Effector memory CD4-positive, alpha-beta T cell (primary cell): ENCODE data around the gene WDR81.
A peak's percentile ranks its signal among the peaks of the same experiment; 100 is the strongest.

ENCODE experiments used
- DNase-seq, 3 donors: peaks; one replicate each; pipeline ENCODE4 v3.0.0-alpha.2; 2020
- H3K27ac ChIP-seq: 2 replicates; pipeline ENCODE4 v1.7.0; 2013; ENCODE audit warnings: mild to moderate bottlenecking, low read length, moderate library complexity; ENCODE audit not compliant: insufficient read depth, poor library complexity, severe bottlenecking
- H3K27me3 ChIP-seq: replicated peaks from 2 replicates; pipeline ENCODE4 v1.7.0; 2013; ENCODE audit warnings: mild to moderate bottlenecking, low read length; ENCODE audit not compliant: insufficient read depth, control insufficient read depth, poor library complexity, severe bottlenecking
- H3K36me3 ChIP-seq: 2 replicates; pipeline ENCODE4 v1.7.0; 2013; ENCODE audit warnings: mild to moderate bottlenecking, low read length, moderate library complexity; ENCODE audit not compliant: control insufficient read depth, insufficient read depth
- H3K4me1 ChIP-seq: 2 replicates; pipeline ENCODE4 v1.7.0; 2013; ENCODE audit warnings: low read length, mild to moderate bottlenecking; ENCODE audit not compliant: control insufficient read depth, insufficient read depth, poor library complexity, severe bottlenecking
- H3K4me3 ChIP-seq: 2 replicates; pipeline ENCODE4 v1.7.0; 2013; ENCODE audit warnings: low read length, low read depth, mild to moderate bottlenecking; ENCODE audit not compliant: insufficient read depth, poor library complexity, severe bottlenecking
- H3K9me3 ChIP-seq: 2 replicates; pipeline ENCODE4 v1.7.0; 2013; ENCODE audit warnings: mild to moderate bottlenecking, low read length, moderate library complexity; ENCODE audit not compliant: control insufficient read depth

The WDR81 gene

DNA sequence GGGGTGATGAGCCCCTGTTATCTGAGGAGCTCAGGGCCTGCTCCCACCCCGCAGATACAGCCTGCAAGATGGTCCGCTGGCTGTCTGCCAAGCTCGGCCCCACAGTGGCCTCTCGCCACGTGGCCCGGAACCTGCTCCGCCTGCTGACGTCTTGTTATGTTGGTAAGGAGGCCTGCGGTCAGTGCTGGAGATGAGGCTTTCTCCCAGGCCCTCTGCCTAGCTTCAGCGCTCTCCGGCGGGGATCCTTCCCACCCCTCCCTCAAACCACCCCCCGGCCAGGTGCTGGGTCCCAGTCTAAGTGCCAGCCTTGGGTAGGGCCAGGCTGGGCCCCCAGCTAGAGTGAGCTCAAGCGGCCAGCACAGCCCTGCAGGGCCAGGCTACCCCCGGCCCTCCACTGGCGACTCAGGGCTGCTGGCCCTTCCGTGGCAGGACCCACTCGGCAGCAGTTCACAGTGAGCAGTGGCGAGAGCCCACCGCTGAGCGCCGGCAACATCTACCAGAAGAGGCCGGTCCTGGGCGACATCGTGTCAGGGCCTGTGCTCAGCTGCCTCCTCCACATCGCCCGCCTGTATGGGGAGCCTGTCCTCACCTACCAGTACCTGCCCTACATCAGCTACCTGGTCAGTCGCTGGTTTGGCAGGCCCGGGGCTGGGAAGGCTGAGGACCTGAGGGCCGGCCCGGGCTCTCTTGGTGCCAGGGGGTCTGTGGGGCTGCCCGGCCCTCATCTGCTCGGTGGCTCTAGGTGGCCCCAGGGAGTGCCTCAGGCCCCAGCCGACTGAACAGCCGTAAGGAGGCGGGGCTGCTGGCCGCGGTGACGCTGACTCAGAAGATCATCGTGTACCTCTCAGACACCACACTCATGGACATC, 6.1 kb downstream of the WDR81 start:
- no peaks in the 10 kb centered on the region for H3K9me3 ChIP-seq
- no peak for DNase-seq
- H3K27me3 ChIP-seq, result no peaks in the 10 kb centered on the region
- H3K4me3 ChIP-seq, result no peak overlapping the region
- peaks cover 55% of the 10 kb centered on the region for H3K36me3 ChIP-seq
- H3K4me1 ChIP-seq, result peaks cover 13% of the 10 kb centered on the region
- H3K27ac ChIP-seq, result no peak overlapping the region

DNA sequence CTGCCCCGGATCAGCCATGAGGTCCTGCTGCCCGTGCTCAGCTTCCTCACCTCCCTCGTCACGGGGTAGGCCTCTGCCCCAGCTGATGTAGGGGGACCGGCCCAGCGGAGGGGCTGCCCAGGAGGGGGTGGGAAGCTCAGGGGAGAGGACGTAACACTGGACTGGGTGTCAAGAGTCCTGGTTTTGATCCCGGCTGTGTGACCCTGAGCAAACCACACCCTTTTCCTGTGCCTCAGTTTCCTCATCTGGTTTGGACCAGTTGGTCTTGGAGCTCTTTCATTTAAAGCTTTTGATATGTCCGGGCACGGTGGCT, 6.6 kb downstream of the WDR81 start:
- Histone ChIP-seq H3K27me3 (no peaks in the 10 kb centered on the region), H3K9me3 (no peaks in the 10 kb centered on the region), H3K4me3 (no peak overlapping the region), H3K27ac (no peak overlapping the region), H3K36me3 (peaks cover 52% of the 10 kb centered on the region), H3K4me1 (peaks cover 8% of the 10 kb centered on the region)
- no peak for DNase-seq

DNA sequence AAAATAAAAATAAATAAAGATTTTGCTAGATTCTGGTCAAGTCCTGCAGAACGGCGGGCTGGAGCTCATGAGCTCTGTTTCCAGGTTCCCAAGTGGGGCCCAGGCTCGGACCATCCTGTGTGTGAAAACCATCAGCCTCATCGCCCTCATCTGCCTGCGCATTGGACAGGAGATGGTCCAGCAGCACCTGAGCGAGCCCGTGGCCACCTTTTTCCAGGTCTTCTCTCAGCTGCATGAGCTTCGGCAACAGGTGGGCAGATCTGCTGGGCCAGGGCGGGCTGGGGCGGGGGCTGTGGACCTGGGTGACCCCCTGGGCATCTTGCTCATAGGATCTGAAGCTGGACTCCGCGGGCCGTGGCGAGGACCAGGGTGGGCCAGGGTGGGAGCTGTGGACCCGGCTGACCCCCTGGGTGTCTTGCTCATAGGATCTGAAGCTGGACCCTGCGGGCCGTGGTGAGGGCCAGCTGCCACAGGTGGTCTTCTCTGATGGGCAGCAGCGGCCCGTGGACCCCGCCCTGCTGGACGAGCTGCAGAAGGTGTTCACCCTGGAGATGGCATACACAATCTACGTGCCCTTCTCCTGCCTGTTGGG, 7.8 kb downstream of the WDR81 start:
- peaks cover 8% of the 10 kb centered on the region for H3K4me1 ChIP-seq

DNA sequence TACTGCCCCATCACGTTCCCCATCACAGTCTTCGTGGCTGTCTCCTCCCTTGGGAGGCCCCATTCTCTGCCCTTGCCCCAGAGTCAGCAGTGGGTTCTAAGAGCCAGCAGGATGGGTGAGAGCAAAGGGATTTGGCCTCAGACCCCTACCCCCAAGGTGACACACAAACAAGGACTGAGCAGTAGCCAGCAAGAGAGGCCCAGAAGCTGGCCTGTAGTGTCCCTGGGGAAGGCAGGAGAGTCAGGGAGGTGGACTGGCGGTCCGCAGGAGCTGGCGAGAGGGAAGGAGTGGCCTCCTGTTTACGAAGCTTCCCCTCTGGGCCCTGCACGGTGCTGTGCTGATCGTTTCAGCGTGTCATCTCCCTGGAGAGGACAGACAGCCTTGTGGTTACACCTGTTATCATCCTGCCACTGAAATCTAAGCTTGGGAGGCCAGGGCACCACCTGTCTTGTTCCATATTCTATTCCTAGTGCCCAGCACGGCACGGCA, 8.4 kb downstream of the WDR81 start:
- Histone ChIP-seq H3K36me3 (peaks cover 51% of the 10 kb centered on the region), H3K27ac (no peak overlapping the region), H3K4me3 (no peak overlapping the region), H3K4me1 (peaks cover 5% of the 10 kb centered on the region), H3K27me3 (no peaks in the 10 kb centered on the region), H3K9me3 (no peaks in the 10 kb centered on the region)
- no peak for DNase-seq

More for the DNA sequence above, 7.8 kb downstream of the WDR81 start:
- H3K9me3 ChIP-seq, result no peaks in the 10 kb centered on the region
- no peak overlapping the region for H3K27ac ChIP-seq
- peaks cover 51% of the 10 kb centered on the region for H3K36me3 ChIP-seq
- no peak for DNase-seq
- no peaks in the 10 kb centered on the region for H3K27me3 ChIP-seq
- no peak overlapping the region for H3K4me3 ChIP-seq

DNA sequence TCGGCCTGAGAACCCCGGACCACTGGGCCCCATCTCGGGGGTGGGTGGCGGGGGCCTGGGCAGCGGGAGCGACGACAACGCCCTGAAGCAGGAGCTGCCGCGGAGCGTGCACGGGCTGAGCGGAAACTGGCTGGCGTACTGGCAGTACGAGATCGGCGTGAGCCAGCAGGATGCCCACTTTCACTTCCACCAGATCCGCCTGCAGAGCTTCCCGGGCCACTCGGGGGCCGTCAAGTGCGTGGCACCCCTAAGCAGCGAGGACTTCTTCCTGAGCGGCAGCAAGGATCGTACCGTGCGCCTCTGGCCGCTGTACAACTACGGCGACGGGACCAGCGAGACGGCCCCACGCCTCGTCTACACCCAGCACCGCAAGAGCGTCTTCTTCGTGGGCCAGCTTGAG, 9.3 kb downstream of the WDR81 start:
- Histone ChIP-seq H3K27ac (no peak overlapping the region), H3K27me3 (no peaks in the 10 kb centered on the region), H3K4me1 (no peaks in the 10 kb centered on the region), H3K36me3 (peaks cover 45% of the 10 kb centered on the region), H3K4me3 (no peak overlapping the region), H3K9me3 (no peaks in the 10 kb centered on the region)
- no peak for DNase-seq

GRCh38 chr17:1735418-1735817, 10.9 kb downstream of the WDR81 start:
- no peak for DNase-seq
- Histone ChIP-seq H3K27me3 (no peaks in the 10 kb centered on the region), H3K36me3 (peaks cover 43% of the 10 kb centered on the region), H3K4me3 (no peak overlapping the region), H3K4me1 (no peaks in the 10 kb centered on the region), H3K27ac (no peak overlapping the region), H3K9me3 (no peaks in the 10 kb centered on the region)

GRCh38 chr17:1735834-1736347, 11.4 kb downstream of the WDR81 start:
- Histone ChIP-seq H3K9me3 (no peaks in the 10 kb centered on the region), H3K36me3 (peaks cover 39% of the 10 kb centered on the region), H3K4me1 (no peaks in the 10 kb centered on the region), H3K27me3 (no peaks in the 10 kb centered on the region), H3K27ac (peak overlapping the region; percentile 14), H3K4me3 (no peak overlapping the region)
- no peak for DNase-seq

DNA sequence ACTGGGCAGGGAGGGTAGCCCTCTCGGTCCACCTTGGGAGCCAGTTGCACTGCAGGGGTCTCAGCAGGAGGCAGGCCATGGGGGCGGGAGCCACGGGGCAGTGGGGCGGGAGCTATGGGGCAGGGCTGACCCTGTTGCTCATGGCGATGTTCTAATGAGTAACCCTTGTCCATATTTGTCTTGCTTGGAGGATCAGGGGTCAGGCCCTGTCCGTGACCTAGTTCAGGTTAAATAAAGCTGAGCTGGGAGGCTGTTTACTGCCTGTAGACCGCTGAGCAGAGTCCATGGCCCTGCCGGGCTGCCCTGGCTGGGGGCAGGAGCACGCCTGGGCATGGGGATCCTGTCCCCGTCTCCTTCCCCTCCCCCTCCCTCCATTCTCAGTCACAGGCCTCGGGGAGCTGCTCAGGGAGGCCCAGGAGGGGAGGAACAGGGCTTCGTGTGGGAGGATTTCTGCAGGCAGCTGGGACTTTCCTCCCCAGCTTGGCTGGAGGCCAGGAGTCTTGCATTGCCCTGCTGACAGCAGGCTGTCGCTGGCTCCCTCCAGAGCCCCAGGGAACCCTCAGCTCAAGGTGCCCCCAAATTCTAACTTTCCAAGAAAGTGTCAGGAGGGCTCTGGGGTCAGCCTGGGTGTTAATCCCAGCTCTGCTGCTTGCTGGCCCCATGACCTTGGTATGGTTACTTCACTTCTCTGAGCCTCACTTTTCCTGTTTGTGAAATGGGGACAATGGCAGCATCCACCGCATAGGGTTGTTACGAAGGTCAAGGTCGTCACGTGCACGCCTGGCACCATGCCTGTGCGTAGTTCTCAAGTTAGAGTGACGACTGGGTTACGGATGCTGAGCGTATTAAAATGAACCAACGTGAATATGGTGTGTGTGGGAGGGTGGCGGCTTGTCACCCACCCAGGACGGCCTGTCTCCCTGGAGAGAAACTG, 12.1 kb downstream of the WDR81 start:
- Histone ChIP-seq H3K27ac (peak overlapping the region; percentile 14), H3K4me1 (no peaks in the 10 kb centered on the region), H3K4me3 (no peak overlapping the region), H3K9me3 (no peaks in the 10 kb centered on the region), H3K27me3 (no peaks in the 10 kb centered on the region), H3K36me3 (peaks cover 33% of the 10 kb centered on the region)
- DNase-seq, result peak in 1 of 3 donors; percentile 31

GRCh38 chr17:1737531-1738291, 13.2 kb downstream of the WDR81 start:
- Histone ChIP-seq H3K27ac (peak overlapping the region; percentile 33), H3K9me3 (no peaks in the 10 kb centered on the region), H3K36me3 (peaks cover 30% of the 10 kb centered on the region), H3K4me1 (no peaks in the 10 kb centered on the region), H3K4me3 (no peak overlapping the region), H3K27me3 (no peaks in the 10 kb centered on the region)
- no peak for DNase-seq
